DND-41 (cell line): ENCODE results near the gene POU2F3.

Experiments
- ATAC-seq: fragments of 200-7000 bp; cut with Tn5 transposase; 3 replicates; pipeline ENCODE4 v1.9.1; 2021; ENCODE audit warnings: low read depth; ENCODE audit not compliant: insufficient read depth
- DNase-seq: peaks from one replicate; pipeline ENCODE4 v3.0.0-alpha.2; 2020
- H2AFZ ChIP-seq: 2 replicates; pipeline ENCODE4 v1.6.0; 2012; ENCODE audit warnings: low read depth, low read length
- H3K27ac ChIP-seq: 2 replicates; pipeline ENCODE4 v1.5.1; 2012; ENCODE audit warnings: low read length, inconsistent platforms
- H3K27me3 ChIP-seq: fragments of 200-600 bp; sonication (generic); 2 replicates; pipeline ENCODE4 v1.6.0; 2012; ENCODE audit warnings: low read length, mild to moderate bottlenecking, inconsistent platforms; ENCODE audit not compliant: insufficient read depth, poor library complexity
- H3K36me3 ChIP-seq: 2 replicates; pipeline ENCODE4 v1.5.1; 2012; ENCODE audit warnings: low read length, inconsistent platforms; ENCODE audit not compliant: insufficient read depth
- H3K4me1 ChIP-seq: 2 replicates; pipeline ENCODE4 v1.5.1; 2012; ENCODE audit warnings: mild to moderate bottlenecking, low read length; ENCODE audit not compliant: insufficient read depth
- H3K4me2 ChIP-seq: 2 replicates; pipeline ENCODE4 v1.6.0; 2012; ENCODE audit warnings: mild to moderate bottlenecking, moderate library complexity, low read length, inconsistent platforms; ENCODE audit not compliant: insufficient read depth
- H3K4me3 ChIP-seq, 2 experiments: fragments of 200-600 bp in 1 of 2; shearing (Covaris generic) in 1 of 2; 2 replicates each; pipeline ENCODE4 v1.5.1; 2012 to 2016; ENCODE audit warnings: inconsistent platforms in 2 of 2, low read length in 2 of 2, mild to moderate bottlenecking in 2 of 2, low read depth in 1 of 2, moderate library complexity in 1 of 2
- H3K79me2 ChIP-seq: 2 replicates; pipeline ENCODE4 v1.6.0; 2012; ENCODE audit warnings: low read length, inconsistent platforms; ENCODE audit not compliant: insufficient read depth
- H3K9ac ChIP-seq: 2 replicates; pipeline ENCODE4 v1.6.0; 2012; ENCODE audit warnings: low read depth, mild to moderate bottlenecking, inconsistent platforms, low read length, moderate library complexity
- H3K9me3 ChIP-seq: 2 replicates; pipeline ENCODE4 v1.5.1; 2012; ENCODE audit warnings: low read length, moderate library complexity, mild to moderate bottlenecking, inconsistent platforms; ENCODE audit not compliant: insufficient read depth, severe bottlenecking
- H4K20me1 ChIP-seq: 2 replicates; pipeline ENCODE4 v1.6.0; 2012; ENCODE audit warnings: low read length; ENCODE audit not compliant: insufficient read depth
- EZH2 ChIP-seq: IDR thresholded peaks from 3 replicates; pipeline ENCODE4 v1.6.1; 2012; ENCODE audit warnings: borderline replicate concordance, low read depth, mild to moderate bottlenecking, moderate library complexity, low read length, inconsistent platforms; ENCODE audit not compliant: severe bottlenecking
- TF ChIP-seq, protein P1 (sequence below): IDR thresholded peaks from 2 replicates; pipeline ENCODE4 v1.5.1; 2012; ENCODE audit warnings: borderline replicate concordance, low read length, moderate library complexity, mild to moderate bottlenecking; ENCODE audit not compliant: poor library complexity, severe bottlenecking; ENCODE audit errors: extremely low read depth

POU2F3 gene

DNA sequence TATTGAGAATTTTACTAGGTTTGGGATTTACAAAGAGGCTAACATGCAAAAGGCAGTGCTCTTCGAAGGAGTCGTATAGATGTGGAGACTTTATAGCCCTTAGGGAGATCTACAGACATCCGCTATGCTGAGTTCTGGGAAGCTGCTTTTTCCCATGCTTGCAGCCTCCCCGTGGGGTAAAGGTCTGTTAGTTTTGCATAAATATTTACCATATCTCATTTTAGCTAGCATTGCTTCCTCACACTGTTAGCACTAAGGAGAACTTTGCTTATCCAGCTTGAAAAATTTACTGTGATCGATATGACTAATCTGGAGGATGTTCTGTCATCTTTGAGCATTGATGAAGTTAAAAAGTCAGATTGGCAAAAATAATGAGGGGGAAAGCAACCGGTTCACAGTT, 114.8 kb downstream of the POU2F3 start:
- no peak overlapping the region for H3K9ac ChIP-seq
- H3K9me3 ChIP-seq: no peaks in the 10 kb centered on the region
- H3K79me2 ChIP-seq: no peaks in the 10 kb centered on the region
- TF ChIP-seq, protein P1, sequence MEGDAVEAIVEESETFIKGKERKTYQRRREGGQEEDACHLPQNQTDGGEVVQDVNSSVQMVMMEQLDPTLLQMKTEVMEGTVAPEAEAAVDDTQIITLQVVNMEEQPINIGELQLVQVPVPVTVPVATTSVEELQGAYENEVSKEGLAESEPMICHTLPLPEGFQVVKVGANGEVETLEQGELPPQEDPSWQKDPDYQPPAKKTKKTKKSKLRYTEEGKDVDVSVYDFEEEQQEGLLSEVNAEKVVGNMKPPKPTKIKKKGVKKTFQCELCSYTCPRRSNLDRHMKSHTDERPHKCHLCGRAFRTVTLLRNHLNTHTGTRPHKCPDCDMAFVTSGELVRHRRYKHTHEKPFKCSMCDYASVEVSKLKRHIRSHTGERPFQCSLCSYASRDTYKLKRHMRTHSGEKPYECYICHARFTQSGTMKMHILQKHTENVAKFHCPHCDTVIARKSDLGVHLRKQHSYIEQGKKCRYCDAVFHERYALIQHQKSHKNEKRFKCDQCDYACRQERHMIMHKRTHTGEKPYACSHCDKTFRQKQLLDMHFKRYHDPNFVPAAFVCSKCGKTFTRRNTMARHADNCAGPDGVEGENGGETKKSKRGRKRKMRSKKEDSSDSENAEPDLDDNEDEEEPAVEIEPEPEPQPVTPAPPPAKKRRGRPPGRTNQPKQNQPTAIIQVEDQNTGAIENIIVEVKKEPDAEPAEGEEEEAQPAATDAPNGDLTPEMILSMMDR: no peak
- TF ChIP-seq EZH2: no peak
- no peak for DNase-seq
- peaks cover 29% of the 10 kb centered on the region for H4K20me1 ChIP-seq
- no peak overlapping the region for H2AFZ ChIP-seq
- H3K4me1 ChIP-seq: no peaks in the 10 kb centered on the region
- peaks cover 57% of the 10 kb centered on the region for H3K27me3 ChIP-seq
- no peaks in the 10 kb centered on the region for H3K36me3 ChIP-seq
- ATAC-seq: no peak
- H3K4me3 ChIP-seq: no peak overlapping the region
- no peak overlapping the region for H3K27ac ChIP-seq
- no peak overlapping the region for H3K4me2 ChIP-seq

DNA sequence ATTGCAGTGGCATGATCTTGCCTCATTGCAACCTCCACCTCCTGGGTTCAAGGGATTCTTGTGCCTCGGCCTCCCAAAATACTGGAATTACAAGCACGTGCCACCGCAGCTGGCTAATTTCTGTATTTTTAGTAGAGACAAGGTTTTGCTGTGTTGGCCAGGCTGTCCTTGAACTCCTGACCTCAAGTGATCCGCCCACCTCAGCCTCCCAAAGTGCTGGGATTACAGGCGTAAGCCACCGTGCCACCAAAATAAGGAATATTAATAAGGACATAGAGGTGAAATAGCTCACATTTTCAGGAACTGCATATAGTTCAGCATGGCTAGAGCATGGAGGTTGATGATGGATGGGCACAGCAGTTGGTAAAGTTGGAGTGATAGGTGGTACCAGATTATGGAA, 117.7 kb downstream of the POU2F3 start:
- Histone ChIP-seq H3K4me1 (no peaks in the 10 kb centered on the region), H3K9me3 (no peaks in the 10 kb centered on the region), H3K4me3 (no peak overlapping the region), H4K20me1 (peaks cover 27% of the 10 kb centered on the region), H3K4me2 (no peak overlapping the region), H3K27ac (no peak overlapping the region), H3K79me2 (no peaks in the 10 kb centered on the region), H3K36me3 (no peaks in the 10 kb centered on the region), H2AFZ (no peak overlapping the region), H3K9ac (no peak overlapping the region), H3K27me3 (peaks cover 55% of the 10 kb centered on the region)
- no peak for ATAC-seq
- no peak for DNase-seq
- TF ChIP-seq EZH2: no peak
- TF ChIP-seq, protein P1: no peak

DNA sequence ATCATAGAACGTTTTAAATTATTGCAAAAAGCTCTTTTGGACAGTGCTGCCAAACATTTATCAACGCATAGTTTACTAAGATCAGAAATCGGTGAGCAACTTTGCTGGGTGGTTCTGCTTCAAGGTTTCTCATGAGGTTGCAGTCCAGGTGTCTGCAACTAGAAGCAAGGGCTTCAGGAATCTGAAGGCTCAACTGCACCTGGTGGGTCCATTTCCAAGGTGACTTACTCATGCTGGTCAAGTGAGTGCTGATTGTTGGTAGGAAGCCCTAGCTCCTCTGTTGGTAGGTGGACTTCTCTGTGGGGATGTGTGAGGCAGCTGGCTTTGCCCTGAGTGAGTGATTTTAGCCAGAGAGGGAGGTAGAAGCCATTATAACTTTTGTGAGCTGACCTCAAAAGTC, 118.8 kb downstream of the POU2F3 start:
- no peak for ATAC-seq

More for the DNA sequence above, 118.8 kb downstream of the POU2F3 start:
- Histone ChIP-seq H3K4me2 (no peak overlapping the region), H4K20me1 (peaks cover 16% of the 10 kb centered on the region), H3K4me1 (no peaks in the 10 kb centered on the region), H3K9ac (no peak overlapping the region), H3K27ac (no peak overlapping the region), H3K36me3 (no peaks in the 10 kb centered on the region), H2AFZ (no peak overlapping the region), H3K27me3 (peaks cover 49% of the 10 kb centered on the region), H3K4me3 (no peak overlapping the region), H3K9me3 (no peaks in the 10 kb centered on the region), H3K79me2 (no peaks in the 10 kb centered on the region)
- TF ChIP-seq EZH2: no peak
- TF ChIP-seq, protein P1: no peak
- no peak for DNase-seq
